GM12872 (cell line): ENCODE data around the gene ZNF407.

Experiments used
- CTCF ChIP-seq: IDR thresholded peaks from 3 replicates; pipeline ENCODE4 v1.5.1; 2011; ENCODE audit warnings: low read depth, mild to moderate bottlenecking, low read length, moderate library complexity; ENCODE audit not compliant: insufficient read depth

Gene ZNF407

GRCh38 chr18:74604774-74605173 lies 7.1 kb downstream of the ZNF407 start:
- no peak for TF ChIP-seq CTCF

GRCh38 chr18:74608681-74609080 lies 11.0 kb downstream of the ZNF407 start:
- no peak for TF ChIP-seq CTCF

- TF ChIP-seq CTCF: no peak
Observed at GRCh38 chr18:74609535-74609934, 11.9 kb downstream of the ZNF407 start.

GRCh38 chr18:74610051-74610615 lies 12.5 kb downstream of the ZNF407 start:
- TF ChIP-seq CTCF: no peak

GRCh38 chr18:74610860-74611259 lies 13.2 kb downstream of the ZNF407 start:
- no peak for TF ChIP-seq CTCF

GRCh38 chr18:74611765-74612164 lies 14.1 kb downstream of the ZNF407 start:
- TF ChIP-seq CTCF: no peak

- no peak for TF ChIP-seq CTCF
Observed at GRCh38 chr18:74613381-74613780, 15.7 kb downstream of the ZNF407 start.
